Natural killer cell (primary cell): ENCODE measurements around the gene KIF25. TPM values are rescaled to one million over a fixed set of nuclear protein-coding genes. Genes with fewer than 3 reads are reported as not detected.

Experiments used
- ATAC-seq, 3 donors: fragments of 150-1000 bp in 2 of 3; fragments of 200-7000 bp in 1 of 3; cut with Tn5 transposase; 1 replicate in 1 of 3; 2 replicates in 2 of 3; pipeline ENCODE4 v1.10.0; 2021; ENCODE audit warnings: mild to moderate bottlenecking in 2 of 3, moderate library complexity in 2 of 3
- DNase-seq, 2 donors: peaks; one replicate each; pipeline versions ENCODE4 v3.0.0 to v3.0.0-alpha.2; 2013 to 2021; ENCODE audit warnings: mixed read lengths in 1 of 2
- H3K27ac ChIP-seq: one replicate; pipeline ENCODE4 v1.5.1; 2013; ENCODE audit warnings: mild to moderate bottlenecking, low read length
- H3K27me3 ChIP-seq: one replicate; pipeline ENCODE4 v1.6.1; 2013; ENCODE audit warnings: low read length; ENCODE audit not compliant: control insufficient read depth, insufficient read depth
- H3K36me3 ChIP-seq: one replicate; pipeline ENCODE4 v1.6.1; 2013; ENCODE audit warnings: low read length; ENCODE audit not compliant: control insufficient read depth, insufficient read depth
- H3K4me1 ChIP-seq: one replicate; pipeline ENCODE4 v1.6.1; 2013; ENCODE audit warnings: low read length; ENCODE audit not compliant: control insufficient read depth, insufficient read depth
- H3K4me3 ChIP-seq: one replicate; pipeline ENCODE4 v1.5.1; 2013; ENCODE audit warnings: low read length
- H3K9me3 ChIP-seq: one replicate; pipeline ENCODE4 v1.6.1; 2013; ENCODE audit warnings: low read length; ENCODE audit not compliant: control insufficient read depth, insufficient read depth
- H3K27ac Mint-ChIP-seq, 2 donors: one replicate each; pipeline ENCODE4 v1.8.0; 2022; ENCODE audit warnings: mild to moderate bottlenecking in 2 of 2, mixed read lengths in 2 of 2, moderate library complexity in 1 of 2
- H3K27me3 Mint-ChIP-seq, 2 donors: one replicate each; pipeline ENCODE4 v1.8.0; 2022; ENCODE audit warnings: low read depth in 2 of 2, mixed read lengths in 2 of 2
- H3K36me3 Mint-ChIP-seq: one replicate; pipeline ENCODE4 v1.8.0; 2022; ENCODE audit warnings: mixed read lengths
- H3K4me1 Mint-ChIP-seq, 2 donors: one replicate each; pipeline ENCODE4 v1.8.0; 2022; ENCODE audit warnings: mixed read lengths in 2 of 2
- H3K4me3 Mint-ChIP-seq: one replicate; pipeline ENCODE4 v1.8.0; 2022; ENCODE audit warnings: mild to moderate bottlenecking, moderate library complexity, mixed read lengths
- H3K9me3 Mint-ChIP-seq, 2 donors: one replicate each; pipeline ENCODE4 v1.8.0; 2022; ENCODE audit warnings: mixed read lengths in 2 of 2
- CTCF ChIP-seq: fragments of 200-600 bp; IDR thresholded peaks from one replicate; pipeline ENCODE4 v1.8.0; 2022; ENCODE audit warnings: antibody characterized with exemption
- WGBS: methylation state at CpG from one replicate; pipeline ENCODE4 v1.1.7; 2013; ENCODE audit warnings: missing lambda C conversion rate; ENCODE audit not compliant: insufficient coverage; 5-methylcytosine and 5-hydroxymethylcytosine counted together
- intact Hi-C: fragments of 100-400 bp; cut with micrococcal nuclease; formaldehyde crosslinking; loops from one replicate; pipeline ENCODE4 v1.14.2; 2022
- total RNA-seq, 4 donors: library from RNA; stranded (reverse); fragments of 120-200 nt in 1 of 4; gene quantifications; one replicate each; pipeline versions ENCODE4 v1.2.3 to v1.2.4, GENCODE V29; 2013 to 2022

The KIF25 gene
- total RNA-seq, 3 donors from 2014 or later (not counting 1 experiment from before 2014, with no cell fraction given) = not detected

GRCh38 chr6:168026925-168027324 is 29.5 kb downstream of the KIF25 start:
- Histone ChIP-seq H3K27me3 (no peaks in the 10 kb centered on the region), H3K27ac (no peak overlapping the region), H3K36me3 (no peaks in the 10 kb centered on the region), H3K4me3 (no peak overlapping the region), H3K4me1 (no peaks in the 10 kb centered on the region), H3K9me3 (no peaks in the 10 kb centered on the region)
- no peak overlapping the region for H3K27ac Mint-ChIP-seq
- no peak for ATAC-seq
- H3K9me3 Mint-ChIP-seq = no peaks in the 10 kb centered on the region
- no peak for DNase-seq
- no peaks in the 10 kb centered on the region for H3K36me3 Mint-ChIP-seq
- no peak overlapping the region for H3K4me3 Mint-ChIP-seq
- TF ChIP-seq CTCF = no peak
- WGBS = 78% methylated on average over 9 of the region's 9 CpGs
- peaks cover 3 to 4% of the 10 kb centered on the region in 2 donors for H3K4me1 Mint-ChIP-seq
- intact Hi-C loops = no loop called here
- H3K27me3 Mint-ChIP-seq = peaks cover 7 to 11% of the 10 kb centered on the region in 2 donors

GRCh38 chr6:168027521-168027920 is 30.1 kb downstream of the KIF25 start:
- ATAC-seq (no peak), DNase-seq (no peak)
- no peaks in the 10 kb centered on the region for H3K9me3 Mint-ChIP-seq
- peaks cover 6% of the 10 kb centered on the region in 2 donors for H3K4me1 Mint-ChIP-seq
- 87% methylated on average over 16 of the region's 16 CpGs for WGBS
- peaks cover 7 to 11% of the 10 kb centered on the region in 2 donors for H3K27me3 Mint-ChIP-seq
- H3K27ac Mint-ChIP-seq = no peak overlapping the region
- Histone ChIP-seq H3K36me3 (no peaks in the 10 kb centered on the region), H3K27ac (no peak overlapping the region), H3K4me1 (no peaks in the 10 kb centered on the region), H3K9me3 (no peaks in the 10 kb centered on the region), H3K4me3 (no peak overlapping the region), H3K27me3 (no peaks in the 10 kb centered on the region)
- no peaks in the 10 kb centered on the region for H3K36me3 Mint-ChIP-seq
- no peak for TF ChIP-seq CTCF
- H3K4me3 Mint-ChIP-seq = no peak overlapping the region
- intact Hi-C loops = no loop called here

DNA sequence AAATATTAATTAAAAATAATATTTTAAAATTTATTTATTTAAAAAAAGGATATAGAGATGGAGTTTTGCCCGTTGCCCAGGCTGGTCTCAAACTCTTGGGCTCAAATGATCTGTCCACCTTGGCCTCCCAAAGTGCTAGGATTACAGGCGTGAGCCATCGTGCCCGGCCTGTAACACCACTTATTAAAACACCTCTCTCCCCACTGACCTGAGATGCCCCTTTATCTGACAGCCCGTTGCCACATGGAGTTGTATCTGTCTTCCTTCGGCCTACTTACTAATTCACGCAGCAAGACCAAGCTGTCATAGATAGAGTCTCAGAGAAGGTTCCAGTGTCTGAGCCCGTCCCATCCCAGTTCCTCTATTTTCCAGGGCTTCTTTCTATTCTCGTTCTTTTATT is 30.7 kb downstream of the KIF25 start:
- 92% methylated on average over 9 of the region's 9 CpGs for WGBS

More for the DNA sequence above, 30.7 kb downstream of the KIF25 start:
- Histone ChIP-seq H3K36me3 (no peaks in the 10 kb centered on the region), H3K27me3 (no peaks in the 10 kb centered on the region), H3K4me3 (no peak overlapping the region), H3K27ac (no peak overlapping the region), H3K9me3 (no peaks in the 10 kb centered on the region), H3K4me1 (no peaks in the 10 kb centered on the region)
- Mint-ChIP-seq H3K27me3 (peaks cover 7 to 11% of the 10 kb centered on the region in 2 donors), H3K4me1 (peaks cover 6% of the 10 kb centered on the region in 2 donors), H3K36me3 (no peaks in the 10 kb centered on the region), H3K27ac (no peak overlapping the region), H3K4me3 (no peak overlapping the region), H3K9me3 (no peaks in the 10 kb centered on the region)
- intact Hi-C loops = no loop called here
- no peak for TF ChIP-seq CTCF
- DNase-seq (no peak), ATAC-seq (no peak)
